ENCODE results near the gene MYO5B. TPM values are rescaled to one million over a fixed set of nuclear protein-coding genes. Genes with fewer than 3 reads are reported as not detected.

The MYO5B gene
- total RNA-seq, 4 donors from 2014 or later: 6.3 to 35.2 (median 10.2) TPM

DNA sequence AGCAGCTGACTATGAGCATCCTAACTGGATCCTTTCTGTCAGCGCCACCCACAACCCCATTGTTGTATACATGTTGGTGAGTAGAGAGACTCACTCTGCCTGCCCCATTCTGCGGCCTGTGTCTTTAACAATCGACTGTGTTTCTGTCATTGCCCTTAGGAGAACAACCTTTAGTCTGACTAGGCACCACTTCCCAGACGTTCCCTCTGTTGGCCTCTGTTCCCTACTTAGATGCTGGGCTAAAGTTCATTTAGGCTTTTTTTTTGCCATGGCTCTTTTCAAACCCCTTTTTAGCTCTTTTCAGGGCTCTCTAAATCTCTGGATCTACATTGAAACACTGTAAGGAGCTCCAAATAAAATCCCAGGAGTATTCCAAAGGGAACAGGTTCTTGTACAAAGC lies 361.1 kb downstream of the MYO5B start:
- WGBS, 2 donors: 70 to 73% methylated on average over 4 of the region's 4 CpGs

DNA sequence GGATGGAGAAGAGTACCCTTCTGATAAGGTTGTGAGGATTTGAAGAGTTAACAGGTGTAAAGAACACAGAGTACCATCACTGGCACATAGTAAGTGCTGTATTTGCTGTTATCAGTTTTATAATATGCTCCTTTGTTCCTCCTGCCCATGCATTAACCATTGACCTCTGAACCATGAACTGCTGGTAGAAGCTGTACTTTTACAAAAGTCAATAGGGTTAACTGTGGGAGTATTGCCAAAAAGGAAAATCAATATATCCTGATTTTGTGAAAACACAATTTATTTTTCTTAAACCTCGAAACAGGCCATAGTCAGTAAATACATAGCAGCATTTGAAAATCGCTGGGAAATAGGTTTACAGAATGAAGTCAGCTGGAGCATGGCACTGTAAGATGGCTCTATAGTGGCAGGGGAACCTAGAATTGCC lies 362.7 kb downstream of the MYO5B start:
- DNase-seq (ENCODE audit: low spot score in 2 of 2): no peak
- TF ChIP-seq, protein P1, sequence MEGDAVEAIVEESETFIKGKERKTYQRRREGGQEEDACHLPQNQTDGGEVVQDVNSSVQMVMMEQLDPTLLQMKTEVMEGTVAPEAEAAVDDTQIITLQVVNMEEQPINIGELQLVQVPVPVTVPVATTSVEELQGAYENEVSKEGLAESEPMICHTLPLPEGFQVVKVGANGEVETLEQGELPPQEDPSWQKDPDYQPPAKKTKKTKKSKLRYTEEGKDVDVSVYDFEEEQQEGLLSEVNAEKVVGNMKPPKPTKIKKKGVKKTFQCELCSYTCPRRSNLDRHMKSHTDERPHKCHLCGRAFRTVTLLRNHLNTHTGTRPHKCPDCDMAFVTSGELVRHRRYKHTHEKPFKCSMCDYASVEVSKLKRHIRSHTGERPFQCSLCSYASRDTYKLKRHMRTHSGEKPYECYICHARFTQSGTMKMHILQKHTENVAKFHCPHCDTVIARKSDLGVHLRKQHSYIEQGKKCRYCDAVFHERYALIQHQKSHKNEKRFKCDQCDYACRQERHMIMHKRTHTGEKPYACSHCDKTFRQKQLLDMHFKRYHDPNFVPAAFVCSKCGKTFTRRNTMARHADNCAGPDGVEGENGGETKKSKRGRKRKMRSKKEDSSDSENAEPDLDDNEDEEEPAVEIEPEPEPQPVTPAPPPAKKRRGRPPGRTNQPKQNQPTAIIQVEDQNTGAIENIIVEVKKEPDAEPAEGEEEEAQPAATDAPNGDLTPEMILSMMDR (IDR thresholded peaks at IDR 0.05): no peak
- no peak for TF ChIP-seq EP300 (IDR thresholded peaks at IDR 0.05)
- Histone ChIP-seq H3K27me3 (no peaks in the 10 kb centered on the region), H3K4me3 (no peak overlapping the region), H3K36me3 (peaks cover 0 to 3% (median 0%) of the 10 kb centered on the region in 3 donors), H3K4me1 (no peaks in the 10 kb centered on the region), H3K27ac (no peak overlapping the region), H3K9me3 (peaks cover 0 to 22% (median 3%) of the 10 kb centered on the region in 4 donors)
- 66 to 69% methylated on average over 2 of the region's 2 CpGs for WGBS, 2 donors

More for the DNA sequence above, 361.1 kb downstream of the MYO5B start:
- Histone ChIP-seq H3K9me3 (peaks cover 0 to 12% (median 3%) of the 10 kb centered on the region in 4 donors), H3K27ac (no peak overlapping the region), H3K4me1 (no peaks in the 10 kb centered on the region), H3K27me3 (no peaks in the 10 kb centered on the region), H3K36me3 (no peaks in the 10 kb centered on the region), H3K4me3 (no peak overlapping the region)
- no peak for DNase-seq (ENCODE audit: low spot score in 2 of 2)
- no peak for TF ChIP-seq POLR2A (IDR thresholded peaks at IDR 0.05)
- no peak for TF ChIP-seq EP300 (IDR thresholded peaks at IDR 0.05)

DNA sequence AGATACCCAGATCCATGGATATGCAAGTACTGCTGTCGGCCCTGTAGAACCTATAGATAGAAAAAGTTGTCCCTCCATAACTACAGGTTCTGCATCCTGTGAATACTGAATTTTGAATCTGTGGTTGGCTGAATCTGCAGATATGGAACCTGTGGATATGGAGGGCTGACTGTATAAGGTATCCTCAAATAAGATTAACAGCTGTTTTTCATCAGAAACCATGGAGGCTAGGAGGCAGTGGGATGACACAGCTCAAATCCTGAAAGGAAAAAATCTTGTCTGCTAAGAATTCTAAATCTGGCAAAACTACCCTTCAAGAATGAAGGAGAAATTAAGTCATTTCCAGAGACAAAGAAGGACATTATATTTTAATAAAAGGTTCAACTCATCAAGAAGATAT lies 367.0 kb downstream of the MYO5B start:
- no peak overlapping the region for H3K4me3 ChIP-seq
- H3K27ac ChIP-seq: no peak overlapping the region
- H3K4me1 ChIP-seq: no peaks in the 10 kb centered on the region
- H3K9me3 ChIP-seq: peaks cover 0 to 32% (median 3%) of the 10 kb centered on the region in 4 donors
- no peaks in the 10 kb centered on the region for H3K27me3 ChIP-seq
- TF ChIP-seq, protein P1 (IDR thresholded peaks at IDR 0.05): no peak
- TF ChIP-seq EP300 (IDR thresholded peaks at IDR 0.05) (no peak), POLR2A (IDR thresholded peaks at IDR 0.05) (no peak)
- peaks cover 0 to 3% (median 0%) of the 10 kb centered on the region in 3 donors for H3K36me3 ChIP-seq
- DNase-seq (ENCODE audit: low spot score in 2 of 2): no peak
- 92 to 94% methylated on average over 1 of the region's 1 CpG for WGBS, 2 donors

DNA sequence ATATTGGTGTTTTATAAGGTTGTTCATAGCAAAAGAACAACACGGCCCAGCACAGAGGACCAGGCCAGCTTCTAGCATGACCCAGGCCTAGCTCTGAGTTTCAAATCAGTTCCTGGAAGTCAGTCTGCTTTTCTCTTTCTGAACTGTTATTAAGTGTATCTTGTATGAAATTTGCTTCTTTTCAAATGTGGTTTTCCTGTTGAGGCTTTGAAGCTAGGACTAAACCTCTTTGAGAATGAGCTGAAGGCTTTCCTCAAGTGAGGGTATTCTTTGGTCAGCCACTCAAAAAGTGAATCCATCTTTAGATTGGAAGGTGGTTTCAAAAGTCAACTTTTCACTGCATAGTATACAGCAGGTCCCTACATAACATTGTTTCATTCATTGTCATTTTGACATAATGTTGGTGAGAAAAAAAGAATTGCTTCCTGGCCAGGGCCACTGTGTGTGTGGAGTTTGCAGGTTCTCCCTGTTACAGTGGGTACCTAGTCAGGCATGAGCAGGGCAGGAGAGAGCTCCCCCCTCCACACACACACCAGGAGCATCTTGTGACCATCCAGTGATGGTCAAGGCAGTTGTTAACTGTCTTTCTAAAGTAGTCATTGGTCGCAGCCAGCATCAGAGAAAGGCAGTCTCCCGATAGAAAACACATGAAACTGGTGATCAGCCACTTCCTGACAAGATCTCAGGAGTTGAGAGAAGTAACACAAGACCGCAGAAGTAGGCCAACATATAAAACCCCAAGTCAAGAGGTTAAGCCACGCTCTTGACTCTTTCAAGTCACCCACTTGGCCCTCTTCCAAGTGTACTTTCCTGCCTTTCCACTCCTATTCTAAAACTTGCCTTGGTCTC lies 374.9 kb downstream of the MYO5B start:
- Histone ChIP-seq H3K4me1 (peaks cover 0 to 5% (median 0%) of the 10 kb centered on the region in 4 donors), H3K27me3 (no peaks in the 10 kb centered on the region), H3K9me3 (peaks cover 0 to 3% (median 0%) of the 10 kb centered on the region in 4 donors), H3K36me3 (peaks cover 0 to 21% (median 0%) of the 10 kb centered on the region in 3 donors), H3K4me3 (no peak overlapping the region), H3K27ac (no peak overlapping the region)
- WGBS, 2 donors: 73 to 76% methylated on average over 5 of the region's 5 CpGs
- TF ChIP-seq, protein P1 (IDR thresholded peaks at IDR 0.05): no peak
- TF ChIP-seq EP300 (IDR thresholded peaks at IDR 0.05) (no peak), POLR2A (IDR thresholded peaks at IDR 0.05) (no peak)
- DNase-seq (ENCODE audit: low spot score in 2 of 2): no peak

DNA sequence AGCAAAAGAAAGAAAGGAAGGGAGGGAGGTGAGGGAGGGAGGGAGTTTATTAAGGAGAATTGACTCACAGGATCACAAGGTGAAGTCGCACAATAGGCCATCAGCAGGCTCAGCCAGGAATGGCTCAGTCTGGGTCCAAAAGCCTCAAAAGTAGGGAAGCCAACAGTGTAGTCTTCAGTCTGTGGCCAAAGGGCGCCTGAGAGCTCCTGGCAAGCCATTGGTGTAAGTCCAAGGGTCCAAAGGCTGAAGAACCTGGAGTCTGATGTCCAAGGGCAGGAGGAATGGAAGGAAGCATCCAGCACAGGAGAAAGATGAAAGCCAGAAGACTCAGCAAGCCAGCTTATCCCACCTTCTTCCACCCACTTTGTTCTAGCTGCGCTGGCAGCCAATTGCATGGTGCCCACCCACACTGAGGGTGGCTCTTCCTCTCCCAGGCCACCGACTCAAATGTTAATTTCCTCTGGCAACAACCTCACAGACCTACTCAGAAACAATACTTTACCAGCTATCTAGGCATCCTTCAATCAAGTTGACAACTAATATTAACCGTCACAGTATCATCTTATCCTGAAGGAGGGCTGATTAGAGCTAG lies 375.8 kb downstream of the MYO5B start:
- DNase-seq (ENCODE audit: low spot score in 2 of 2): no peak
- peaks cover 0 to 21% (median 0%) of the 10 kb centered on the region in 3 donors for H3K36me3 ChIP-seq
- H3K27me3 ChIP-seq: no peaks in the 10 kb centered on the region
- TF ChIP-seq, protein P1 (IDR thresholded peaks at IDR 0.05): no peak
- no peak for TF ChIP-seq POLR2A (IDR thresholded peaks at IDR 0.05)
- TF ChIP-seq EP300 (IDR thresholded peaks at IDR 0.05): no peak
- no peak overlapping the region for H3K27ac ChIP-seq
- WGBS, 2 donors: 84 to 89% methylated on average over 5 of the region's 5 CpGs
- peaks cover 0 to 6% (median 2%) of the 10 kb centered on the region in 4 donors for H3K4me1 ChIP-seq
- no peak overlapping the region for H3K4me3 ChIP-seq
- H3K9me3 ChIP-seq: peaks cover 0 to 3% (median 0%) of the 10 kb centered on the region in 4 donors
